SK-N-MC (cell line): ENCODE data around the gene COL8A2.

Experiments used
- DNase-seq: peaks from one replicate; pipeline ENCODE4 v3.0.0-alpha.2; 2011; ENCODE audit warnings: low read depth, low spot score
- H3K27ac ChIP-seq: fragments of 200-600 bp; sonication (generic); 2 replicates; pipeline ENCODE4 v1.5.1; 2016; ENCODE audit warnings: mixed run types
- H3K36me3 ChIP-seq: fragments of 200-600 bp; sonication (generic); 2 replicates; pipeline ENCODE4 v1.6.1; 2017; ENCODE audit warnings: antibody characterized with exemption, low read length, mixed read lengths; ENCODE audit not compliant: insufficient read depth
- H3K4me3 ChIP-seq: fragments of 200-600 bp; sonication (generic); 2 replicates; pipeline ENCODE4 v1.5.1; 2016
- H3K9ac ChIP-seq: fragments of 200-600 bp; sonication (generic); 2 replicates; pipeline ENCODE4 v1.8.0; 2017; ENCODE audit warnings: mixed run types, mixed read lengths; ENCODE audit not compliant: insufficient read length
- H3K9me3 ChIP-seq: fragments of 200-600 bp; sonication (generic); 2 replicates; pipeline ENCODE4 v1.6.1; 2017; ENCODE audit warnings: low read depth, mild to moderate bottlenecking, antibody characterized with exemption, low read length, moderate library complexity, mixed read lengths
- EZH2 ChIP-seq: fragments of 200-600 bp; sonication (generic); IDR thresholded peaks from one replicate; pipeline ENCODE4 v1.6.1; 2017; ENCODE audit warnings: antibody characterized with exemption
- FOXP2 ChIP-seq: optimal IDR thresholded peaks from 2 replicates; pipeline ENCODE3; 2011; ENCODE audit warnings: mild to moderate bottlenecking, moderate library complexity; ENCODE audit not compliant: insufficient read depth; ENCODE audit errors: extremely low read length, control extremely low read depth
- POLR2AphosphoS5 ChIP-seq: IDR thresholded peaks from 2 replicates; pipeline ENCODE4 v1.6.1; 2012; ENCODE audit warnings: mild to moderate bottlenecking, low read depth, low read length, borderline replicate concordance

The COL8A2 gene

DNA sequence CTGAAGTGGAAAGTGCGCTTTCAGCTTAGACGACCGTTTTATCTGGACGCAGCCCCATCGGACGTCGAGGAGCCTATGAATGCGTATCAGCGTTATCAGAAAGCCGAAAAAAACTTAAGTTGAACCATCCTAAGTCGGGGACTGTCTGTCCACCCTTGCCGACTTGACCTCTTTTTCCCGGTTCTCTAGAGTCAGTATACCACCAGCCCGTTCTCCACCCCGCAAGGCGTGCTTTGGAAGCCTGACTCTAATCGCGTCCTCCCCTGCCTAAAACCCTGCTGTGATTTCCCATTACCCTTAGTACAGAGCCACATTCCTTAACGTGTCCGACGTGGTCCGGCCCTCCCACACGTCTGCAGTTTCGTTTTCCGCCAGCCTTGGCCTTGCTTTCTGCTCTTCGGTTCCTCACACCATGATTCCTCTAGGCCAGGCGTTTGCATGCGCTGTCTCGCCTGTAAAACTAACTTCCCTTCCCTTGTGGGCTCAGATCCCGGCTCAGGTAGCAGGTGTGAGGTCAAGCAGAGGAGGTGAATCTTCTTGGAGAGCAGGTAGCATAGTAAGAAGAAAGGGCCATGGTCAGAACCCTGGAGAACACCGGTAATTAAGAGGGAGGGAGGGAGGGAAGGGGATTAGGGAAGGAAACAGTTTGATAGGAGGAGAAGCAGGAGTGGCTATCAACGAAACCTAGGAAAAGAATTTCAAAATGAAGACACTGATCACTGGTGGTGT is 35.5 kb downstream of the COL8A2 start:
- Histone ChIP-seq H3K9me3 (no peaks in the 10 kb centered on the region), H3K9ac (peak overlapping the region; percentile 93), H3K4me3 (peak overlapping the region; percentile 92), H3K27ac (no peak overlapping the region), H3K36me3 (peaks cover 41% of the 10 kb centered on the region)
- TF ChIP-seq FOXP2, result no peak
- TF ChIP-seq EZH2, result no peak
- TF ChIP-seq POLR2AphosphoS5, result no peak
- no peak for DNase-seq

DNA sequence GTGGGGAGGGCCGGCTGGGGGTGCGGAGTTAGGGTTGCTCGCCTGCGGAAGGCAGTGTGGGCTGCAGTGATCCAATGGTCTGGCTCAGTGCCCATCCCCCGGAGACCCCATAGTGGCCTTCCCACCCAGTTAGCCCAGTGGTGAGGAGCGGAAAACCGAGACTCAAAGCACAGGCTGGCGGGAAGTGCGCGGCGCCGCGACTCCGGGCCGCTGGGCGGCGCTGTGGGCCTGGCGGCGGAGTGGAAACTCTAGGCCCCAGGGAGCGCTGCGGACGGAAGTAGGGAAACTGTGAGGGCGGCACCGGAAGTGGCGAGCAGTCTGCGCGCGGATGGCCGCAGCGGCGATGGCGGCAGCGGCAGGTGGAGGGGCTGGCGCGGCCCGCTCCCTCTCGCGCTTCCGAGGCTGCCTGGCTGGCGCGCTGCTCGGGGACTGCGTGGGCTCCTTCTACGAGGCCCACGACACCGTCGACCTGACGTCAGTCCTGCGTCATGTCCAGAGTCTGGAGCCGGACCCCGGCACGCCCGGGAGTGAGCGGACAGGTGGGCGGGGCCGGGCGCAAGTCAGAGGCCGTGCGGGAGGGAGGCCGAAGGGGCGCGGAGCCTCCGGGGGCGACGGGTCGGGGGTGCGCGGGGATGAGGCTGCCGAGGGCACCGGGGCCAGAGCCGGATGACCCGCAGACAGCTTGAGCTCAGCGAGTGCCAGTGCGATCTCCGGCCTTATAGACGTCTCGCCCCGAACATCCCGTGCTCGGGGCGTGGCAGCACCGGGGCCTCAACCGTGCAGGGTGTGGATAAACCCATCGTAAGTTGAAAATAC is 36.2 kb downstream of the COL8A2 start, which contains the start of gene ADPRS:
Gene ADPRS (plus strand): TSS at position 316 of the 816 bp plus-strand sequence. CDS start 13 bp downstream, at position 329.
- peak within 1 kb of the TSS; percentile 42 for H3K27ac ChIP-seq
- TF ChIP-seq POLR2AphosphoS5, result peak; percentile 95
- TF ChIP-seq FOXP2, result no peak
- peak; percentile 59 for DNase-seq
- H3K9me3 ChIP-seq, result no peaks in the 10 kb centered on the region
- peaks cover 33% of the 10 kb centered on the region for H3K36me3 ChIP-seq
- peak within 1 kb of the TSS; percentile 93 for H3K9ac ChIP-seq
- peak within 1 kb of the TSS; percentile 92 for H3K4me3 ChIP-seq

DNA sequence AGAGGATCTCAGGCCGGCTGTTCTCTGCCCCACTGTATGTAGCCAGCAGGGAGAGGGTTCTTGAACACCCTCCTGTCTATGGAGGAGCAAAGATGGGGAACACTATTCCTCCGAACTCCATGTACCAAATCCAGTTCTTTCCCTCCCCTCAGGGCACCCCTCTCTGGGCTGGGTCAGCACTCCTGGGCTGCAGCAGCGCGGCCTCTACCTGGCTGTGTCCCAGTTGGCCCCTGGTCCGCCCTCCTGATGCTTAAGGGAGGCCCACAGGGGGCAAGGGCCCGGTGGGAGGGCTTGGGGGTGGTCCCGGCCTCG is 36.8 kb downstream of the COL8A2 start:
- Histone ChIP-seq H3K36me3 (peaks cover 28% of the 10 kb centered on the region), H3K4me3 (peak overlapping the region; percentile 92), H3K27ac (peak overlapping the region; percentile 42), H3K9me3 (no peaks in the 10 kb centered on the region), H3K9ac (peak overlapping the region; percentile 93)
- no peak for DNase-seq
- no peak for TF ChIP-seq POLR2AphosphoS5
- no peak for TF ChIP-seq EZH2

DNA sequence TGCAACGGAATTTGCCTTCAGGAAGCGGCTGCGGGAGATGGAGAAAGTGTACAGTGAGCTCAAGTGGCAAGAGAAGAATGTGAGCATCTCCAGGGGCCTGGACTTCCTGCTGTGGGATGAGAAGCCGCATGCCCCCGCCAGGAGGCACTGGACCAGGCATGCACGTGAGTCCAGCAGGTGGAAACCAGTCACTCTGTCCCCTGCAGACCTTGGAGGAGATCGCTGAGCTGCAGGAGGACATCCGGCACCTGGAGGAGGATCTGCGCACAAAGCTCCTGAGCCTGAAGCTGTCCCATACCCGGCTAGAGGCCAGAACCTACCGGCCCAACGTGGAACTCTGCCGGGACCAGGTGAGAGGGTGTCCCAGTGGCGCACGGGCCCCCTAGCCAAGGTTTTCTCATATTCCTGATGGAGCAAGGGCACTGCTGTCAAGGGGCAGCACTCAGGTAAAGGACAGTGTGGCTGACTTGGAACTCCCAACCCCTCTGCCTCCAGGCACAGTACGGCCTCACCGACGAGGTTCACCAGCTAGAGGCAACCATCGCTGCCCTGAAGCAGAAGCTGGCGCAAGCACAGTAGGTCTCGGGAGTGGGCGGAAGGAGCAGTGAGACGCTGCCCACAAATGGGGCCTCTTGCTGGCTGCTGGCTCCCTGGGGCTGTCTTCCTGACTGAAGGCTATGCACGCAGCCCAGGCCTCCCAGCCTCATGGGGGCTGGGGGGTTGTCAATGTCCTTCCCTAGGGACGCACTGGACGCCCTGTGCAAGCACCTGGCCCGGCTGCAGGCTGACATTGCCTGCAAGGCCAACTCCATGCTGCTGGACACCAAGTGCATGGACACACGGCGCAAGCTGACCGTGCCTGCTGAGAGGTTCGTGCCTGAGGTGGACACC is 37.5 kb downstream of the COL8A2 start:
- no peak for TF ChIP-seq FOXP2
- TF ChIP-seq POLR2AphosphoS5, result no peak
- TF ChIP-seq EZH2, result no peak
- DNase-seq, result no peak
- no peak overlapping the region for H3K27ac ChIP-seq

DNA sequence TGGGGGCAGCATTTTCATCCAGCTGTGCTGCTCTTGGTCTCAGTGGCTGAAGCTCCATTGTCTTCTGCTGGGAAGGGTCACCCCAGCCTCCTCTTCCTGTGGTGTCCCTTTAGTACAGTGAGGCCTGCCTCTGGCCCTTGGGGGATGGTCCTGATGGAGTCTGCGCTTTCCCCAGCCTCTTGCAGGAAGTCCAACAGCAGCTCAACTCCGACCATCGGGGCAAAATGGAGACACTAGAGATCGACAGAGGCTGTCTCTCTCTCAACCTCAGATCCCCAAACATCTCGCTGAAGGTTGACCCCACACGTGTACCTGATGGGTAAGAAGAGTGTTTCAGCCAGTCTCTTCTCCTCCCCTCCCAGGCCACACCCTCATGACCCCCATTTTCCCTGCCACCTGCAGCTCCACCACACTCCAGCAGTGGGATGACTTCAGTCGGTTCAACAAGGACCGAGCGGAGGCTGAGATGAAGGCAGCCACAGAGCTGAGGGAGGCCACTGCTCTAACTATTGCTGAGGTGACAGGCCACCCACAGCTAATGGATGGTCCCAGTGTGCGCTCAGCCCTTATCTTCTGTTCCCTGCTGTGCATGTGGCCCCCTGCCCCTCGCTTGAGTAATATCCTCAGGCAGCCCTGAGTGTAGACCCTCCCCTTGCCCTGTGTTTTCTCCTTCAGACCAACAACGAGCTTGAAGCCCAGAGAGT is 38.3 kb downstream of the COL8A2 start:
- Histone ChIP-seq H3K9ac (no peak overlapping the region), H3K36me3 (peaks cover 12% of the 10 kb centered on the region), H3K27ac (no peak overlapping the region), H3K4me3 (no peak overlapping the region), H3K9me3 (no peaks in the 10 kb centered on the region)
- TF ChIP-seq POLR2AphosphoS5 (no peak), EZH2 (no peak), FOXP2 (no peak)
- DNase-seq, result no peak

More for the DNA sequence above, 37.5 kb downstream of the COL8A2 start:
- H3K9ac ChIP-seq, result no peak overlapping the region
- peak overlapping the region; percentile 92; the same call in 1 of the 2 replicates for H3K4me3 ChIP-seq
- no peaks in the 10 kb centered on the region for H3K9me3 ChIP-seq
- H3K36me3 ChIP-seq, result peaks cover 20% of the 10 kb centered on the region

DNA sequence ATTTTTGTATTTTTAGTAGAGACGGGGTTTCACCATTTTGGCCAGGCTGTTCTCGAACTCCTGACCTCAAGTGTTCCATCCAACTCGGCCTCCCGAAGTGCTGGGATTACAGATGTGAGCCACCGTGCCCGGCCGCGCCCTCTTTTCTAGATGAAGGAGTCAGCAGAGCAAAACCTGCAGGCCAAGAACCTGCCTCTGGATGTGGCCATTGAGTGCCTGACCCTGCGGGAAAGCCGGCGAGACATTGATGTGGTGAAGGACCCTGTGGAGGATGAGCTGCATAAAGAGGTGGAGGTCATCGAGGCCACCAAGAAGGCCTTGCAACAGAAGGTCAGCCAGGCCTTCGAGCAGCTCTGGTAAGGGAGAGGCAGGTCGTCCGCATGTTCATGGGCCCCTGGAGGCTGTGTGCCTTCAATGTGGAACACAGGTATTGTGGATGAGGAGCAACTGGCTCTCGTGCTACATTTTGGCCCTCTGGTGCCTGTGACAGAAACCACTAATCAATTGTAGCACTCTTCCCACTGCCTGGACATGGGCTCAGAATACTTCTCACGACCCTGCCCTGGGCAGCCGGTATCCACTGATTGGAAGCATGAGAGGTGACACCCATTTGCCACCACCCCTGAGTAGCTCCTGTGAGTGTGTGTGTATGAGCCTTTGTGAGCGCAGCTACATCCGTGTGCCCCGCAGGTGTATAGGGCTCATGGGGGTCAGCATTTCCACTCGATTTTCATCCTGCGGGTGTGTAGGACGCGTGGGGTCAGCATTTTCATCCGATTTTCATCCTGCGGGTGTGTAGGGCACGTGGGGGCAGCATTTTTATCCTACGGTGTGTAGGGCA is 39.1 kb downstream of the COL8A2 start:
- Histone ChIP-seq H3K9ac (no peak overlapping the region), H3K27ac (no peak overlapping the region)
- DNase-seq, result no peak

DNA sequence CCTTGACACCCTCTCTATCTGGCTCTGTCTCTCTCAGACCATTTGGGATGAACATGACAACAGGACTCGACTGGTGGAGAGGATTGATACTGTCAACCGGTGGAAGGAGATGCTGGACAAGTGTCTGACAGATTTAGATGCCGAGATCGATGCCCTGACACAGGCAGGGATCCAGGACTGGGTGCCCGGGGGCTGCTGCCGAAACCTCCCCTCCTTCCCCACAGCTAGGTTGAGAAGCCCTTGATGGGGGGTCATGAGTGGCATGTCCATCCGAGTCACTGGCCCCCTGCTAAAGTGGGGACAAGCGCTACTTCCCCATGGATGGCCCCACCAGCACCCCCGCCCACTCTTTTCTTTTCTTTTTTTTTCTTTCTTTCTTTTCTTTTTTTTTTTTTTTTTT is 39.9 kb downstream of the COL8A2 start:
- Histone ChIP-seq H3K9ac (no peak overlapping the region), H3K9me3 (no peaks in the 10 kb centered on the region), H3K27ac (no peak overlapping the region), H3K36me3 (0 out of 2 replicates have a peak, but pooled peaks cover 1% of the 10 kb centered on the region), H3K4me3 (no peak overlapping the region)
- no peak for TF ChIP-seq FOXP2
- no peak for TF ChIP-seq POLR2AphosphoS5
- no peak for TF ChIP-seq EZH2
- no peak for DNase-seq

More for the DNA sequence above, 39.1 kb downstream of the COL8A2 start:
- H3K9me3 ChIP-seq, result no peaks in the 10 kb centered on the region
- TF ChIP-seq POLR2AphosphoS5 (no peak), FOXP2 (no peak), EZH2 (no peak)
- H3K4me3 ChIP-seq, result no peak overlapping the region
- peaks cover 5% of the 10 kb centered on the region; the same call in 1 of the 2 replicates for H3K36me3 ChIP-seq
